A673 (cell line): ENCODE data around the gene BCO1.

Source experiments
- CTCF ChIP-seq: fragments of 300-800, 200-600 bp; sonication (generic); conservative IDR thresholded peaks from 2 replicates; pipeline ENCODE4 v1.5.1; 2017; ENCODE audit warnings: low read depth, mild to moderate bottlenecking, antibody characterized with exemption, low read length, moderate library complexity, mixed read lengths
- EZH2 ChIP-seq: fragments of 200-600 bp; sonication (generic); IDR thresholded peaks from 2 replicates; pipeline ENCODE4 v1.6.1; 2017; ENCODE audit warnings: borderline replicate concordance, low read depth, mild to moderate bottlenecking, mixed read lengths, antibody characterized with exemption, low read length; ENCODE audit not compliant: poor library complexity, severe bottlenecking

GRCh38 chr16:81198635-81199034 is 39.9 kb upstream of the BCO1 start:
- TF ChIP-seq CTCF, result peak; percentile 26; the same call in 1 of the 2 replicates
- no peak for TF ChIP-seq EZH2
